Upper lobe of right lung (tissue), 1 donor: ENCODE results near the gene GAR1. TPM values are rescaled to one million over a fixed set of nuclear protein-coding genes. Genes with fewer than 3 reads are reported as not detected.

ENCODE experiments used
- ATAC-seq: fragments of 200-7000 bp; cut with Tn5 transposase; one replicate; pipeline ENCODE4 v1.9.1; 2020; ENCODE audit warnings: mild to moderate bottlenecking, moderate library complexity
- DNase-seq: peaks from one replicate; pipeline ENCODE4 v3.0.0-alpha.2; 2020
- H3K27ac ChIP-seq: fragments of 200-600 bp; one replicate; pipeline ENCODE4 v1.8.0; 2022
- H3K27me3 ChIP-seq: fragments of 200-600 bp; one replicate; pipeline ENCODE4 v1.8.0; 2022; ENCODE audit warnings: mild to moderate bottlenecking
- H3K36me3 ChIP-seq: fragments of 200-600 bp; one replicate; pipeline ENCODE4 v1.8.0; 2022
- H3K4me1 ChIP-seq: fragments of 200-600 bp; one replicate; pipeline ENCODE4 v1.8.0; 2022
- H3K4me3 ChIP-seq: fragments of 200-600 bp; one replicate; pipeline ENCODE4 v1.8.0; 2022; ENCODE audit warnings: mild to moderate bottlenecking
- H3K9me3 ChIP-seq: fragments of 200-600 bp; one replicate; pipeline ENCODE4 v1.8.0; 2022
- intact Hi-C: fragments of 100-400 bp; cut with DNase I; formaldehyde crosslinking; loops from one replicate; pipeline ENCODE4 v1.11.0; 2022
- total RNA-seq: library from RNA; stranded (reverse); fragmentation: NEBNext Ultra II Directional; extraction: Animal tissue kit (Norgen Biotek cat#: 25700); gene quantifications from one replicate; pipeline ENCODE4 v1.2.1, GENCODE V29; 2021
- TF ChIP-seq, protein P1 (sequence below): fragments of 200-600 bp; IDR thresholded peaks from one replicate; pipeline ENCODE4 v1.8.0; 2022; ENCODE audit warnings: antibody characterized with exemption
- donor health status: DM: no; HTN: yes; CAD: no; lungs with severe emphysema.

The GAR1 gene
- total RNA-seq, 1 donor from 2014 or later, result 12.2 TPM

DNA sequence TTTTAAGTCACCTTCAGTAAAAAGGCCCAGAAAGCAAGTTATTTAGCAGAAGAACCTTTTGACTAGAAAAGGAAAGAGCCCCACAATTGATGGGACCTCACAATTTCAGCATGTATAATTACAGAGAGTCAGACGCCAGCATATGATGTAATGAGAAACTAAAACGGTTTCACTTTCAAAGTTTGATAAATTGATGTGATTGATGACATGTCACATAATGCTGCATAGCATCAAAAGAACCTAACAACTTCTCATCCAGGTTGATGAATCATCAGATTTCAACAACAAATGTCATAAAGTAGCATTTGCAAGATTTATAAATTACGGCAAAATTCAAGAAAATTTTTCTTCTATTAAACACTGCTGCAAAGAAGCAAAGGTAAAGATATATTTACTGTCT lies 3.9 kb upstream of the GAR1 start:
- H3K27me3 ChIP-seq, result no peaks in the 10 kb centered on the region
- H3K4me3 ChIP-seq, result no peak overlapping the region
- TF ChIP-seq, protein P1, sequence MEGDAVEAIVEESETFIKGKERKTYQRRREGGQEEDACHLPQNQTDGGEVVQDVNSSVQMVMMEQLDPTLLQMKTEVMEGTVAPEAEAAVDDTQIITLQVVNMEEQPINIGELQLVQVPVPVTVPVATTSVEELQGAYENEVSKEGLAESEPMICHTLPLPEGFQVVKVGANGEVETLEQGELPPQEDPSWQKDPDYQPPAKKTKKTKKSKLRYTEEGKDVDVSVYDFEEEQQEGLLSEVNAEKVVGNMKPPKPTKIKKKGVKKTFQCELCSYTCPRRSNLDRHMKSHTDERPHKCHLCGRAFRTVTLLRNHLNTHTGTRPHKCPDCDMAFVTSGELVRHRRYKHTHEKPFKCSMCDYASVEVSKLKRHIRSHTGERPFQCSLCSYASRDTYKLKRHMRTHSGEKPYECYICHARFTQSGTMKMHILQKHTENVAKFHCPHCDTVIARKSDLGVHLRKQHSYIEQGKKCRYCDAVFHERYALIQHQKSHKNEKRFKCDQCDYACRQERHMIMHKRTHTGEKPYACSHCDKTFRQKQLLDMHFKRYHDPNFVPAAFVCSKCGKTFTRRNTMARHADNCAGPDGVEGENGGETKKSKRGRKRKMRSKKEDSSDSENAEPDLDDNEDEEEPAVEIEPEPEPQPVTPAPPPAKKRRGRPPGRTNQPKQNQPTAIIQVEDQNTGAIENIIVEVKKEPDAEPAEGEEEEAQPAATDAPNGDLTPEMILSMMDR, result no peak
- H3K36me3 ChIP-seq, result no peaks in the 10 kb centered on the region
- DNase-seq (no peak), ATAC-seq (no peak)
- no peak overlapping the region for H3K27ac ChIP-seq
- intact Hi-C loops, result no loop called here
- H3K9me3 ChIP-seq, result no peaks in the 10 kb centered on the region
- peaks cover 6% of the 10 kb centered on the region for H3K4me1 ChIP-seq

- Histone ChIP-seq H3K36me3 (peaks cover 36% of the 10 kb centered on the region), H3K4me1 (peaks cover 8% of the 10 kb centered on the region), H3K9me3 (no peaks in the 10 kb centered on the region), H3K27ac (peak overlapping the region; percentile 90), H3K27me3 (no peaks in the 10 kb centered on the region), H3K4me3 (peak overlapping the region; percentile 84)
- intact Hi-C loops, result no loop called here
- DNase-seq, result peak; percentile 68
- ATAC-seq, result no peak
- TF ChIP-seq, protein P1, result no peak
Measured at GRCh38 chr4:109816082-109816442, 500 bp downstream of the GAR1 start.

- Histone ChIP-seq H3K4me1 (peaks cover 8% of the 10 kb centered on the region), H3K9me3 (no peaks in the 10 kb centered on the region), H3K36me3 (peaks cover 44% of the 10 kb centered on the region), H3K27ac (no peak overlapping the region), H3K27me3 (no peaks in the 10 kb centered on the region), H3K4me3 (no peak overlapping the region)
- DNase-seq (no peak), ATAC-seq (no peak)
- TF ChIP-seq, protein P1, result no peak
- intact Hi-C loops, result no loop called here
Measured at GRCh38 chr4:109816894-109817293, 1.3 kb downstream of the GAR1 start.

DNA sequence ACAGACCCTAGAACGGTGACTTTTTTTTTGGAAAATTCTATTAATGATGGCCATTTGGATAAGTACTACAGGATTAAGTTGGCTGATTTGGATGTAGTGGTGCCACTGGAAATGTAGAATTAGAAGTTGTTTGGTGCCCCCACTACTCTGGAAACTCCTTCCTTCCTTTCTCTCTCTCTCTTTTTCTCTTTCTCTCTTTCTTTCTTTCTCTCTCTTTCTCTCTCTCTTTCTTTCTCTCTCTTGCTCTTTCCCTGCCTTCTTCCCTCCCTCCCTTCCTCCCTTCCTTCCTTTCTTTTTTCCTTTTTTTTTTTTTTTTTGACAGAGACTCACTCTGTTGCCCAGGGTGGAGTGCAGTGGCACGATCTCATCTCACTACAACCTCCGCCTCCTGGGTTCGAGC lies 2.7 kb downstream of the GAR1 start:
- Histone ChIP-seq H3K4me1 (peaks cover 8% of the 10 kb centered on the region), H3K9me3 (no peaks in the 10 kb centered on the region), H3K27ac (no peak overlapping the region), H3K4me3 (no peak overlapping the region), H3K27me3 (no peaks in the 10 kb centered on the region), H3K36me3 (peaks cover 57% of the 10 kb centered on the region)
- ATAC-seq, result no peak
- DNase-seq, result no peak
- TF ChIP-seq, protein P1, result no peak
- intact Hi-C loops, result no loop called here

GRCh38 chr4:109820563-109820962 lies 5.0 kb downstream of the GAR1 start:
- ATAC-seq (no peak), DNase-seq (no peak)
- TF ChIP-seq, protein P1, result no peak
- H3K27me3 ChIP-seq, result no peaks in the 10 kb centered on the region
- H3K27ac ChIP-seq, result no peak overlapping the region
- intact Hi-C loops, result no loop called here
- peaks cover 76% of the 10 kb centered on the region for H3K36me3 ChIP-seq
- H3K9me3 ChIP-seq, result no peaks in the 10 kb centered on the region
- H3K4me3 ChIP-seq, result no peak overlapping the region
- H3K4me1 ChIP-seq, result peaks cover 8% of the 10 kb centered on the region

GRCh38 chr4:109821185-109821584 lies 5.6 kb downstream of the GAR1 start:
- intact Hi-C loops, result no loop called here
- no peak for ATAC-seq

More at GRCh38 chr4:109821185-109821584, 5.6 kb downstream of the GAR1 start:
- no peak overlapping the region for H3K4me3 ChIP-seq
- H3K27me3 ChIP-seq, result no peaks in the 10 kb centered on the region
- H3K36me3 ChIP-seq, result peaks cover 76% of the 10 kb centered on the region
- TF ChIP-seq, protein P1, result no peak
- no peak overlapping the region for H3K27ac ChIP-seq
- no peak for DNase-seq
- H3K4me1 ChIP-seq, result peaks cover 7% of the 10 kb centered on the region
- H3K9me3 ChIP-seq, result no peaks in the 10 kb centered on the region
